Epithelial cell of proximal tubule (primary cell): ENCODE results near the gene RANBP1. TPM values are rescaled to one million over a fixed set of nuclear protein-coding genes. Genes with fewer than 3 reads are reported as not detected.

Source experiments
- DNase-seq: peaks from one replicate; pipeline ENCODE4 v3.0.0-alpha.2; 2011; ENCODE audit warnings: low read depth
- H3K4me3 ChIP-seq: 2 replicates; pipeline ENCODE4 v1.5.1; 2011; ENCODE audit warnings: low read depth, mild to moderate bottlenecking, low read length
- total RNA-seq: library from RNA; depleted of rRNA; stranded (reverse); fragments of >200 nt; gene quantifications from 2 replicates; pipeline ENCODE4 v1.2.3, GENCODE V29; 2015
- TF ChIP-seq, protein P1 (sequence below): conservative IDR thresholded peaks from 2 replicates; pipeline ENCODE4 v1.5.1; 2012; ENCODE audit warnings: low read depth, mild to moderate bottlenecking, low read length

RANBP1 gene
- total RNA-seq, 1 donor from 2014 or later = 1,034 TPM

DNA sequence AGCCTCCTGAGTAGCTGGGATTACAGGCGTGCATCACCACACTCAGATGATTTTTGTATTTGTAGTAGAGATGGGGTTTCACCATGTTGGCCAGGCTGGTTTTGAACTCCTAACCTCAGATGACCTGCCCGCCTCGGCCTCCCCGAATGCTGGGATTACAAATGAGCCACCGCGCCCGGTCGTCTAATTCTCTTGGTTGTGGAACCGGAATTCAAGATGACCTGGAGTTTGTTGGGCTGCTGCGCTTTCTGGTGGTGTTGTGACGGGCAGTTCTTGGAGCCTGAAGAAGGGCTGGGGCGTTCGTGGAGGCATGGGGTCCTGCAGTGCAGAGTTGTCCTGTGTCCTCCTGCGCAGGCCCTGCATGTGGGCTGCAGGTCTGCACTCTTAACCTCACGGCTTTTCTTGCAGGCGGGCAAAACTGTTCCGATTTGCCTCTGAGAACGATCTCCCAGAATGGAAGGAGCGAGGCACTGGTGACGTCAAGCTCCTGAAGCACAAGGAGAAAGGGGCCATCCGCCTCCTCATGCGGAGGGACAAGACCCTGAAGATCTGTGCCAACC is 6.0 kb downstream of the RANBP1 start:
- TF ChIP-seq, protein P1, sequence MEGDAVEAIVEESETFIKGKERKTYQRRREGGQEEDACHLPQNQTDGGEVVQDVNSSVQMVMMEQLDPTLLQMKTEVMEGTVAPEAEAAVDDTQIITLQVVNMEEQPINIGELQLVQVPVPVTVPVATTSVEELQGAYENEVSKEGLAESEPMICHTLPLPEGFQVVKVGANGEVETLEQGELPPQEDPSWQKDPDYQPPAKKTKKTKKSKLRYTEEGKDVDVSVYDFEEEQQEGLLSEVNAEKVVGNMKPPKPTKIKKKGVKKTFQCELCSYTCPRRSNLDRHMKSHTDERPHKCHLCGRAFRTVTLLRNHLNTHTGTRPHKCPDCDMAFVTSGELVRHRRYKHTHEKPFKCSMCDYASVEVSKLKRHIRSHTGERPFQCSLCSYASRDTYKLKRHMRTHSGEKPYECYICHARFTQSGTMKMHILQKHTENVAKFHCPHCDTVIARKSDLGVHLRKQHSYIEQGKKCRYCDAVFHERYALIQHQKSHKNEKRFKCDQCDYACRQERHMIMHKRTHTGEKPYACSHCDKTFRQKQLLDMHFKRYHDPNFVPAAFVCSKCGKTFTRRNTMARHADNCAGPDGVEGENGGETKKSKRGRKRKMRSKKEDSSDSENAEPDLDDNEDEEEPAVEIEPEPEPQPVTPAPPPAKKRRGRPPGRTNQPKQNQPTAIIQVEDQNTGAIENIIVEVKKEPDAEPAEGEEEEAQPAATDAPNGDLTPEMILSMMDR = no peak
- no peak for DNase-seq
- no peak overlapping the region for H3K4me3 ChIP-seq

DNA sequence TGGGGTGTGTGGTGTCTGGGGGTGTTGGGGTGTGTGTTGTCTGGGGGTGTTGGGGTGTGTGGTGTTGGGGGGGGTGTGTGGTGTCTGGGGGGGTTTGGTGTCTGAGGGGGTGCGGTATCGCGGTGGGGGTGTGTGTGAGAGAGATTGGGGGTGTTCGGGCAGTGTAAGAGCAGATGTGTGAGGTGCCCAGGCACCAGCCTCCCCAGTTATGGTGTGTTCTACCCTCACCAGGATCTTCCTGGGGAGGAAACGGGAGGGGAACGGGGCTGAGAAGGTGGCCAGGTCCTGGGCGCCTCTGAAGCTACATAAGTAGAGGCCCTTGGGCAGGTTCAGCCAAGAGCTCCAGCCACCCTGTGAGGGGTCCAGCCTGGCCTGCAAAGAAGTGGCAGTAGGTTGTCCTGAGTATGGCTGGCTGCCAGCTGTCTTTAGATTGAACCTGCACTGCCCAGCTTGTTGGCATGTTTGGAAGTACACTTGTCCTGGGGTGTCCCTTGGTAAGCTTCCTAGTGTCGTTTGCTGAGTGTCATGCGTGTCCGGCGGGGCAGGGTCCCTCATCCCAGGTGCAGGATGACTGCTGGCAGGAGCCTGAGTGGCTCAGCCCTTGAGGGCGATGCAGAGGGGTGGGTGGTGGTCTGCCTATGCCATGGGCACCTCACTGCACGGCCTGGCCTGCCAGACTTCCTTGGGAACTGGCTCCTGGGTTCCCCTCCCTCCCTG is 7.6 kb downstream of the RANBP1 start:
- DNase-seq = no peak
- no peak overlapping the region for H3K4me3 ChIP-seq
- TF ChIP-seq, protein P1 = no peak

DNA sequence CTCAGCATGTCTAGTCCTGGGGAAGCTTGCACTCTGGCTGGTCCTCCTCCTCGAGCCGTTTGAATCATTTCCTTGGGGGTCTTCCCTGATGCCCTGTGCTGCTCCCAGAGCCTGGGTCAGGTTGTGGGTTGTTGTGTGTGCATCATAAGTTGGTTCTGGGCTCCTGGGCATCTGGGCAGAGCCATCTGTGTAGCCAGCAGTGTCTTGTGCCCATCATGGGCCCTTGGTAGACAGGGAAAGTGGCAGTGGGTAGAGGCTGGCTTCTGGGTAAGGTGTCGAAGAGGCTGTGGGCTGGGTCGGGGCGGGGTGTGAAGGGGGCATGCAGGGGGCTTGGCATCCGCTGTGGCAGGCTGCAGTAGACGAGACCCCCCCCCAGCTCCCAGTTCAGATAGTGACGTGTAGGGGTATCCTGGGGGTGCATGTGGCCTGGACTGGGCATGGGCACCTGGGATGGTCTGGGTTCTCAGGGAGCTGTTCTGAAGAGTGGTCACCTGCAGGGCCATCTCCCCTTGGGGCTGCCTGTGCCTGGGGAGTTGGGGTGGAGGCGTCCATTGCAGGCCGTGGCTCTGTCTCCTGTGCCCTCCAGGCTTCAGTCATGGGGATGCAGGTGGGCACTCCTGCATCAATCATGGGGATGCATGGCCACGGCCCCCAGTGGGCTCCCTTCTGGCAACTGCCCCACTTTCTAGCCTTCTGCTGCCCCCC is 8.3 kb downstream of the RANBP1 start:
- no peak for DNase-seq
- no peak overlapping the region for H3K4me3 ChIP-seq
- TF ChIP-seq, protein P1 = no peak

DNA sequence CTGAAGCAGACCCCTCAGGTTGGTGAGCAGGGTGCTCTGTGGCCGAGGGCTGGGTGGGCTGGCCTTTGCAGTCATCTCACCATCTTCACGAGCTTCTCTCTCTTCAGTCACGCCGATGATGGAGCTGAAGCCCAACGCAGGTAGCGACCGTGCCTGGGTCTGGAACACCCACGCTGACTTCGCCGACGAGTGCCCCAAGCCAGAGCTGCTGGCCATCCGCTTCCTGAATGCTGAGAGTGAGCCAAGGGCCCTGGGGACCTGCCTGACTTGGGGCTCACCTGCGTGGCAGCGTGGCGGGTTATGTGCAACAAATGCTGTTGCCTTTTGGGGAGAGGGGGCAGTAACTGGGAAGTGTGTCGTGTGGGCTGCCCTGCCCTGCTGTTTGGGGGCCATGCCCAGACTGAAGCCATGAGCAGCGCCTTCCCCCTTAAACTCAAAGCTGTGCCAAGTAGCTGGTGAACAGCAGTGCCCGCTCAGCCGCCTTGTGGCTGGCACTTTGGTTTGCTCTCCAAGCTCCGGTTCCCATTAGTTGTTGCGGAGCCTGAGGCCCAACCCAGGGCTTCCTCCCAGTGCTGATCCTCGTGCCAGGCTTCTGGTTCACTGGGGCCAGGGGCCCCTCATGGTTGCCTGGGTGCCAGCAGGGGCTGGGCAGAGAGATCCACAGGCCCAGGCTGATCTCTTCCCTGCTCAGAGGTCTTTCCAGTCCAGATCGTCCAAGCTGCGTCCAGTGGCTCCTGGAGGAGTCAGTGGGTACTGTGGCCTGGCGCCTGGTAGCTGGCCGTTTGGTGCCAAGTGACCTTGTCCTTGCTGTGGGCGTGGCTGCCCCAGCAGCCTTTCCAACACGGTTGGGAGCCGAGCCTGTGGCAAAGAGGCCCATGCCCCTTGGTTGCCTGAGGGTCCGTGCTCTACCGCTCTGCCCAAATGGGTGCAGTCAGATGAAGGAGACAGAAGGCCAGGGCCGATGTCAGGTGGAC is 9.6 kb downstream of the RANBP1 start:
- no peak overlapping the region for H3K4me3 ChIP-seq
- DNase-seq = no peak
- TF ChIP-seq, protein P1 = no peak

DNA sequence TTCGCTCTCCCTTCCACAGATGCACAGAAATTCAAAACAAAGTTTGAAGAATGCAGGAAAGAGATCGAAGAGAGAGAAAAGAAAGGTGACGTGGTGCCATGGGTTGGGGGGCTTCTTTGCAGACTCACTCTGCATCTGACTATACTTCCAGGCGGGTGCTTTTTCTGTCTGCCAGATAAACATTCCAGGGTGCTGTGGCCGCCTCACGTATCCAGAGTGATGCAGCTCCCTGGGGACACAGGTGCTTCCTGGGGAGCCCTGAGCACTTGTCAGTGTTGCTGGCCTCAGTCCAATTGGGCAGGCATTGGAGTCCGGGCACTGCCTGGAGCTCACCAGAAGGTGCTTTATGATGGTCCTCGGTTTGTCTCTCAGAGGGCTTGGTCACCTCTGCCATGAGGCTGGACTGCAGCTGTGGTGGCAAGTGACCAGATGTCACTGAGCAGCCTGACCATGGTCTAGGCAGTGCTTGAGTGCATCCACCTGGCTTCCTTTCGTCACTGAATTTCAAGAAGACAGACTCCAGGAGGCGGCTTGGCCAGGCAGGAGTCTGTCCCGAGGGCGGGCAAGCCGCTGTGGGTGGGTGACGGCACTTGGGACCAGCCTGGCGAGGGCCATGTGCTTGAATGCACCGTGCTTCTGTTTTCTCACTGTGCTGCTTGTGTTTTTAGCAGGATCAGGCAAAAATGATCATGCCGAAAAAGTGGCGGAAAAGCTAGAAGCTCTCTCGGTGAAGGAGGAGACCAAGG is 10.6 kb downstream of the RANBP1 start:
- TF ChIP-seq, protein P1 = no peak
- DNase-seq = no peak
- H3K4me3 ChIP-seq = no peak overlapping the region

DNA sequence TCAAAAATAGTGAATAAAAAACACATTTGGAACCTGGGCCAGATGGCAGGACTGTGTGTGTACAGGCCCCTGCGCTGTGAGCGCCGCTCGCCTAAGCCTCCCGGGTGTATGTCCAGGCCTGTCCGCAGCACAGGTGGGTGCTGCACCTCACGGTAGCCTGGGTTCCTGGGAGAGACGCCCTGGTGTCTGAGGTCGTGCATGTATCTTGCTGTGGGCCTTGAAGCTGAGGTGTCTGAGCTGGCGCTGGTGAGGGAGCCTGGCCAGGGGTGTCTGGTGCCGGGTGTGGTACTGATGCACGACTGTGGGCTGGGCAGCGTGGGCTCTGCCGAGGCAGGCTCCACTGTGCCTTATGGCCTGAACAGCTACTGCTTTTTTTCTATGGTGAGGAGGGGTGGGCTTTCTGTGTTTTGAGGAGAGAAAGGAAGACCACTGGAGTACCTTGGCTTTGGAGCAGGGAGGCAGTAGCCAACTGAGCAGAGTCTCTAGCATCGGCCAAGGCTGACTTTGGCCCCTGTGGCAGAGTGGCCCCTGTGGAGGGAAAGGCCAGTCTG is 11.5 kb downstream of the RANBP1 start:
- TF ChIP-seq, protein P1 = no peak
- DNase-seq = no peak
- no peak overlapping the region for H3K4me3 ChIP-seq
